Chondrocyte (in vitro differentiated cells): ENCODE results near the gene RPL18A. TPM values are rescaled to one million over a fixed set of nuclear protein-coding genes. Genes with fewer than 3 reads are reported as not detected.

ENCODE experiments used
- DNase-seq: peaks from one replicate; pipeline ENCODE4 v3.0.0; 2021; ENCODE audit warnings: mixed read lengths, low spot score
- H3K27ac Mint-ChIP-seq: one replicate; pipeline ENCODE4 v1.8.0; 2021; ENCODE audit warnings: mild to moderate bottlenecking, moderate library complexity, mixed read lengths; ENCODE audit not compliant: unreplicated experiment
- H3K27me3 Mint-ChIP-seq: 2 replicates; pipeline ENCODE4 v1.8.0; 2021; ENCODE audit warnings: low read depth, mixed read lengths
- H3K36me3 Mint-ChIP-seq: 2 replicates; pipeline ENCODE4 v1.8.0; 2021; ENCODE audit warnings: low read depth, mixed read lengths
- H3K4me1 Mint-ChIP-seq: 2 replicates; pipeline ENCODE4 v1.8.0; 2021; ENCODE audit warnings: low read depth, mild to moderate bottlenecking, mixed read lengths
- H3K4me3 Mint-ChIP-seq: one replicate; pipeline ENCODE4 v1.8.0; 2021; ENCODE audit warnings: mild to moderate bottlenecking, moderate library complexity, mixed read lengths; ENCODE audit not compliant: unreplicated experiment
- H3K9me3 Mint-ChIP-seq: 2 replicates; pipeline ENCODE4 v1.8.0; 2021; ENCODE audit warnings: low read depth, mixed read lengths
- long read RNA-seq: library from polyadenylated mRNA; stranded (forward); transcript quantifications from one replicate; pipeline ENCODE4 v2.0.0, GENCODE V29; 2021
- total RNA-seq: library from RNA; stranded (reverse); gene quantifications from 3 replicates; pipeline ENCODE4 v1.2.1, GENCODE V29; 2021
- TF ChIP-seq, protein P1 (sequence below): fragments of 200-600 bp; sonication (generic); IDR thresholded peaks from 2 replicates; pipeline ENCODE4 v1.5.0; 2021; ENCODE audit warnings: antibody characterized with exemption, mild to moderate bottlenecking, moderate library complexity

The RPL18A gene
- total RNA-seq: 1,165 to 1,501 TPM (median 1,234 TPM) in 3 replicates
- long read RNA-seq, transcript RPL18A-201 (5 exons, 665 nt): major isoform, 634 of 660 reads
- long read RNA-seq, partial matches to known transcripts: 20 of 660 reads
- long read RNA-seq, other reads (novel, unspliced or antisense): 3 of 660 reads

DNA sequence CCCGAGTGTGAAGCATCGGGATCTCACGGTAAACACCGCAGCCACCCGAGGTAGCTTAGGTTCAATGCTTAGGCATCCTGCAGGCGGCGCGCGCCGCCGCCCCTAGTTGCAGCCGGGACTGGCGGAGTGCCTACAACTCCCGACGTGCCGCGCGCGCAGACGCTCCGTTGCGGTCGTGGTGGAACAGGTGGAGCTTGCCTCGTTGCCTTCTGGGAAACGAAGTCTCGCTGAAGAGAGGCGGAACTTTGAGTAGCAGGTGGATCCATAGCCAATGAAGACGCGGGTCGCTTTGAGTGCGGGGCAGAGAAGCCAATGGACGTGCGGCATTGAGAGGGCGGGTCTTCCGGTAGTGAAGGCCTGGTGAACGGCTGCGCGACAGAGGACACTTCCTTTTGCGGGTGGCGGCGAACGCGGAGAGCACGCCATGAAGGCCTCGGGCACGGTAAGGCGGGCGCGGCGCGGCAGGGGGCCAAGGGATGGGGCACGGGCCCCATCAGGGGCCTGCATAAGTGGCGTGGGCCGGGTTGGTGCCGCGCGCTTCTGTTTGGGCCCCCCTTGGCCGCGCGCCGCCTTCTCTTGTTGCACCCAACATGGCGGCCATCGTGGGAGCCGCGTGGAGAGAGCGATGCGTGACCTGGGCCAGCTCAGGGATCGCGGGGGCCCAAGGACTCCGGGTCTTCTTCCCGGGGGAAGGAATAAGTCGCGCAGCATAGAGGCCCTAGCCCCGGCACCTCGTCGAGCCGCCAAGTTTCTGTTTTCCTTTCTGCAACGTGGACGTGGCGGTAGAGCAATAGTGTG lies at the start of gene RPL18A:
Gene RPL18A, plus strand, starts transcription at position 378 of the 798 bp plus-strand sequence. Its CDS starts 47 bp downstream, at position 425.
- Mint-ChIP-seq H3K9me3 (no peaks in the 10 kb centered on the region), H3K4me3 (peak within 1 kb of the TSS; percentile 79), H3K36me3 (peaks cover 18% of the 10 kb centered on the region), H3K27ac (peak within 1 kb of the TSS; percentile 91), H3K27me3 (peaks cover 6% of the 10 kb centered on the region), H3K4me1 (peaks cover 25% of the 10 kb centered on the region)
- TF ChIP-seq, protein P1, sequence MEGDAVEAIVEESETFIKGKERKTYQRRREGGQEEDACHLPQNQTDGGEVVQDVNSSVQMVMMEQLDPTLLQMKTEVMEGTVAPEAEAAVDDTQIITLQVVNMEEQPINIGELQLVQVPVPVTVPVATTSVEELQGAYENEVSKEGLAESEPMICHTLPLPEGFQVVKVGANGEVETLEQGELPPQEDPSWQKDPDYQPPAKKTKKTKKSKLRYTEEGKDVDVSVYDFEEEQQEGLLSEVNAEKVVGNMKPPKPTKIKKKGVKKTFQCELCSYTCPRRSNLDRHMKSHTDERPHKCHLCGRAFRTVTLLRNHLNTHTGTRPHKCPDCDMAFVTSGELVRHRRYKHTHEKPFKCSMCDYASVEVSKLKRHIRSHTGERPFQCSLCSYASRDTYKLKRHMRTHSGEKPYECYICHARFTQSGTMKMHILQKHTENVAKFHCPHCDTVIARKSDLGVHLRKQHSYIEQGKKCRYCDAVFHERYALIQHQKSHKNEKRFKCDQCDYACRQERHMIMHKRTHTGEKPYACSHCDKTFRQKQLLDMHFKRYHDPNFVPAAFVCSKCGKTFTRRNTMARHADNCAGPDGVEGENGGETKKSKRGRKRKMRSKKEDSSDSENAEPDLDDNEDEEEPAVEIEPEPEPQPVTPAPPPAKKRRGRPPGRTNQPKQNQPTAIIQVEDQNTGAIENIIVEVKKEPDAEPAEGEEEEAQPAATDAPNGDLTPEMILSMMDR: peak; percentile 86
- DNase-seq: peak; percentile 98

DNA sequence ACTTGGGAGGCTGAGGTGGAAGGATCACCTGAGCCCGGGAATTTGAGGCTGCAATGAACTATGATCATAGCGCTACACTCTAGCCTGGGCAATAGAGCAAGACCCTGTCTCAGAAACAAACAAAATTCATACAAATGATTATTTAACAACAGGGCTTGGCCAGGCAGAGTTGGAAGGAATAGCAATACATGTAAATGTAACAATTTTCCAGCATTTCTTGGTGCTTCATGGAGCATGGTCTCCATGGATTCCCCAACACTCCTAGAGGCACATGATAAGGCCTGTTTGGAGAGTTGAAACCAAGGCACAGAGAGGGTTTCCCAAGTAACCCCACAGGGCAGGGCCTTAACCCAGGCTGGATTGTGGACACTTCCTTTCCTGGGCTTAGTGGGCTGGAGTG lies 48.6 kb upstream of the RPL18A start:
- H3K4me3 Mint-ChIP-seq: no peak overlapping the region
- H3K27ac Mint-ChIP-seq: no peak overlapping the region
- TF ChIP-seq, protein P1: no peak
- H3K4me1 Mint-ChIP-seq: no peaks in the 10 kb centered on the region
- DNase-seq: no peak
- H3K9me3 Mint-ChIP-seq: no peaks in the 10 kb centered on the region
- peaks cover 2% of the 10 kb centered on the region for H3K36me3 Mint-ChIP-seq
- peaks cover 23% of the 10 kb centered on the region for H3K27me3 Mint-ChIP-seq

DNA sequence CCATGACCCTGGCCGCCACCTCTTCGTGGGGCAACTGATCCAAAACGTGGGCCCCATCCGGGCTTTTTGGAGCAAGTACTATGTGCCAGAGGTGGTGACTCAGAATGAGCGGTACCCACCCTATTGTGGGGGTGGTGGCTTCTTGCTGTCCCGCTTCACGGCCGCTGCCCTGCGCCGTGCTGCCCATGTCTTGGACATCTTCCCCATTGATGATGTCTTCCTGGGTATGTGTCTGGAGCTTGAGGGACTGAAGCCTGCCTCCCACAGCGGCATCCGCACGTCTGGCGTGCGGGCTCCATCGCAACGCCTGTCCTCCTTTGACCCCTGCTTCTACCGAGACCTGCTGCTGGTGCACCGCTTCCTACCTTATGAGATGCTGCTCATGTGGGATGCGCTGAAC lies 48.0 kb upstream of the RPL18A start:
- TF ChIP-seq, protein P1: no peak
- H3K36me3 Mint-ChIP-seq: peaks cover 2% of the 10 kb centered on the region
- no peaks in the 10 kb centered on the region for H3K9me3 Mint-ChIP-seq
- DNase-seq: no peak
- no peak overlapping the region for H3K4me3 Mint-ChIP-seq
- no peak overlapping the region for H3K27ac Mint-ChIP-seq
- no peaks in the 10 kb centered on the region for H3K4me1 Mint-ChIP-seq
- H3K27me3 Mint-ChIP-seq: peaks cover 23% of the 10 kb centered on the region

DNA sequence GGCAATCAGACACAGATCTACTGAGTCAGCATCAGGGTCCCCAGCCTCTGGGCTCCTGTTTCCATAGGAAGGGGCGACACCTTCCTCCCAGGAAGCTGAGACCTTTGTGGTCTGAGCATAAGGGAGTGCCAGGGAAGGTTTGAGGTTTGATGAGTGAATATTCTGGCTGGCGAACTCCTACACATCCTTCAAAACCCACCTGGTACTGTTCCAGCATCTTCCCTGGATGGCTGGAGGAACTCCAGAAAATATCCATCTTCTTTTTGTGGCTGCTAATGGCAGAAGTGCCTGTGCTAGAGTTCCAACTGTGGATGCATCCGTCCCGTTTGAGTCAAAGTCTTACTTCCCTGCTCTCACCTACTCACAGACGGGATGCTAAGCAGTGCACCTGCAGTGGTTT lies 47.6 kb upstream of the RPL18A start:
- TF ChIP-seq, protein P1: no peak
- no peak for DNase-seq
- Mint-ChIP-seq H3K9me3 (no peaks in the 10 kb centered on the region), H3K4me3 (no peak overlapping the region), H3K27ac (no peak overlapping the region), H3K27me3 (peaks cover 23% of the 10 kb centered on the region), H3K4me1 (no peaks in the 10 kb centered on the region), H3K36me3 (peaks cover 2% of the 10 kb centered on the region)

DNA sequence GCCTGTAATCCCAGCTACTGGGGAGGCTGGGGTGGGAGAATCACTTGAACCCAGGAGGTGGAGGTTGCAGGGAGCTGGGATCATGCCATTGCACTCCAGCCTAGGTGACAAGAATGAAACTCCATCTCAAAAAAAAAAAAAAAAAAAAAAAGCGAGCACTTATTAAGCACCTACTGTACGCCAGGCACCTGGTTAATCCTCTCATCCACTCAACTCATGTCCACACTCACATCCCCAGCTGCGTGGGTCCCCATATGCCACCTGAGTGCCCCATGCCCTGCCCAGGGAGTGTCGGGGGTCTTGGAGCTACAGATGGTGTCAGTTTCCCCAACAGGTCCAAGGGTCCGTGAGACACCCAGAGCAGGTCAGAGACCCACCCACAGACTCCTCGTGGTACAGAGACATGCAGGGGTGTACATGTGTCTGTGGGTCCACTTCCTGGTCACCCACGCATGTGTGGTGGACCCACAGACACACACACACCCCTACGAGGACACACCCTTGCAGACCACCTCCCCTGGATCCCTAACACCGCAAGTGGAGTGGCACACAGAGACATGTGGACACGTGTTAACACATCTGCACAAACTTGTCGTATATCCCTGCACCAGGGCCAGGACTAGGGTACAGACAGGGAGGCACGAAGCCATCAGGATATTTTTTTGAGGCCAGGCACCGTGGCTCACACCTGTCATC lies 41.9 kb upstream of the RPL18A start:
- H3K27ac Mint-ChIP-seq: no peak overlapping the region
- no peak for DNase-seq
- no peaks in the 10 kb centered on the region for H3K4me1 Mint-ChIP-seq
- H3K36me3 Mint-ChIP-seq: no peaks in the 10 kb centered on the region
- H3K4me3 Mint-ChIP-seq: no peak overlapping the region
- TF ChIP-seq, protein P1: no peak
- no peaks in the 10 kb centered on the region for H3K9me3 Mint-ChIP-seq
- H3K27me3 Mint-ChIP-seq: peaks cover 5% of the 10 kb centered on the region
